ENCODE measurements around the gene ADCK1. TPM values are rescaled to one million over a fixed set of nuclear protein-coding genes. Genes with fewer than 3 reads are reported as not detected.
"Not testable (repeated sequence)": the region's sequence is repeated elsewhere in the genome, so short reads cannot be mapped to it uniquely, and the experiment has no call there.

The ADCK1 gene
- total RNA-seq, 1 experiment from 2014 or later, result 5.7 TPM

DNA sequence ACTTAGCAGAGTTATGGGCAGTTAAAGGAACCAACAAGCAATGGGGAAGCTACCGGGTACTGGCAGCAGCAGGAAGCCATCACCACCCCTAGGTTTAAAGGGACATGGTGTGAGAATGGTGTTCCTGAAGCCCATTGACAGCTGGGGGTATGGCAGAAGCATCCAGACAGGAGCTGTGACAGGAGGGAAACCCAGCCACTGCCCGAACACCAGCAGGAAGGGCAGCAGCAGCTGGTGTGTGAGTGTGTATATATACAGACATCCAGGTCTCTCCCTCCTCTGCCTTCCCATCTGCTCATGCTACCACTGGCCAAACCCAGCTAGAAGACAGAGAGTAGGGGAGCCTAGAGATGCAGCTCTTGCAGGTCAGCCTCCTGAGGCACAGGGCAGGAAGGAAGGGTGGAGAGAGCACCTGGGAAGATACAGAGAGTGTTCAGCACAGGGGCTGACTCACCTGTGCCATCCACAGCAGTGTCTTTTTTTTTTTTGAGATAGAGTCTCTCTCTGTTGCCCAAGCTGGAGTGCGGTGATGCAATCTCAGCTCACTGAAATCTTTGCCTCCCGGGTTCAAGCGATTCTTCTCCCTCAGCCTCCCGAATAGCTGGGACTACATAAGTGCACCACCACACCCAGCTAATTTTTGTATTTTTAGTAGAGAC lies 9.2 kb upstream of the ADCK1 start:
- no peak for TF ChIP-seq EZH2 (IDR thresholded peaks at IDR 0.05; ENCODE audit: low read length, unreplicated experiment)
- no peak for TF ChIP-seq EZH2phosphoT487 (IDR thresholded peaks at IDR 0.05; ENCODE audit: borderline replicate concordance, low read length)
- TF ChIP-seq, protein P1, sequence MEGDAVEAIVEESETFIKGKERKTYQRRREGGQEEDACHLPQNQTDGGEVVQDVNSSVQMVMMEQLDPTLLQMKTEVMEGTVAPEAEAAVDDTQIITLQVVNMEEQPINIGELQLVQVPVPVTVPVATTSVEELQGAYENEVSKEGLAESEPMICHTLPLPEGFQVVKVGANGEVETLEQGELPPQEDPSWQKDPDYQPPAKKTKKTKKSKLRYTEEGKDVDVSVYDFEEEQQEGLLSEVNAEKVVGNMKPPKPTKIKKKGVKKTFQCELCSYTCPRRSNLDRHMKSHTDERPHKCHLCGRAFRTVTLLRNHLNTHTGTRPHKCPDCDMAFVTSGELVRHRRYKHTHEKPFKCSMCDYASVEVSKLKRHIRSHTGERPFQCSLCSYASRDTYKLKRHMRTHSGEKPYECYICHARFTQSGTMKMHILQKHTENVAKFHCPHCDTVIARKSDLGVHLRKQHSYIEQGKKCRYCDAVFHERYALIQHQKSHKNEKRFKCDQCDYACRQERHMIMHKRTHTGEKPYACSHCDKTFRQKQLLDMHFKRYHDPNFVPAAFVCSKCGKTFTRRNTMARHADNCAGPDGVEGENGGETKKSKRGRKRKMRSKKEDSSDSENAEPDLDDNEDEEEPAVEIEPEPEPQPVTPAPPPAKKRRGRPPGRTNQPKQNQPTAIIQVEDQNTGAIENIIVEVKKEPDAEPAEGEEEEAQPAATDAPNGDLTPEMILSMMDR (conservative IDR thresholded peaks at IDR 0.05; ENCODE audit: low read depth, low read length), result no peak
- BruUV-seq (replicated peaks), result no TSS peak
- ATAC-seq, result no peak
- Histone ChIP-seq H3K27me3 (ENCODE audit: low read length) (no peaks in the 10 kb centered on the region), H3K4me1 (ENCODE audit: insufficient read depth, low read length) (peaks cover 12% of the 10 kb centered on the region), H3K79me2 (ENCODE audit: low read length) (no peaks in the 10 kb centered on the region), H3K4me3 (ENCODE audit: low read length) (no peak overlapping the region), H3K9me3 (ENCODE audit: low read length) (no peaks in the 10 kb centered on the region), H3K36me3 (ENCODE audit: low read depth, low read length) (no peaks in the 10 kb centered on the region), H3K27ac (ENCODE audit: low read length) (no peak overlapping the region), H4K20me1 (ENCODE audit: low read length) (no peaks in the 10 kb centered on the region), H3K9ac (ENCODE audit: low read length) (no peak overlapping the region), H3K9me2 (replicated peaks; ENCODE audit: low read length) (no peaks in the 10 kb centered on the region), H3F3A (ENCODE audit: low read length, unreplicated experiment) (no peaks in the 10 kb centered on the region), H3K4me2 (ENCODE audit: low read length) (no peak overlapping the region), H2AFZ (ENCODE audit: low read length) (no peak overlapping the region)
- intact Hi-C loops (cut with micrococcal nuclease), result no loop called here
- DNase-seq, result no peak
- ChIA-PET POLR2A (ENCODE audit: unreplicated experiment) (no interaction called here), CTCF (no interaction called here)

DNA sequence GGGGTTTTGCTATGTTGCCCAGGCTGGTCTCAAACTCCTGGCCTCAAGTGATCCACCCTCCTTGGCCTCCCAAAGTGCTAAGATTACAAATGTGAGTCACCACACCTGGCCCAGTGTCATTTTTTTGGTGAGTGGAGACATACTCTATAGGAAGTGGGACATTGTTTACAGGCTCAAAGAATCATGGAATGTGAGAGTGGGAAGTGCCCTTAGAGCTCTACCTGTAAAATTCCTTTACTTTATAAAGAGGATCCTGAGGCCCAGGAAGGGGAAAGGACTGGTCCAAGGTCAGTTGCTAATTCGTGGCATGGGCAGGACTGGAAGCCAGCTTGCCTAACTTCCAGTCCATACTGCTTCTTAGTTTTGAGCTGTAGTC lies 8.7 kb upstream of the ADCK1 start:
- no TSS peak for BruUV-seq (replicated peaks)
- no peaks in the 10 kb centered on the region for H3K79me2 ChIP-seq (ENCODE audit: low read length)
- H3K27me3 ChIP-seq (ENCODE audit: low read length), result no peaks in the 10 kb centered on the region
- peaks cover 12% of the 10 kb centered on the region for H3K4me1 ChIP-seq (ENCODE audit: insufficient read depth, low read length)
- no peak overlapping the region for H3K27ac ChIP-seq (ENCODE audit: low read length)
- DNase-seq, result peak; percentile 56
- TF ChIP-seq, protein P1 (conservative IDR thresholded peaks at IDR 0.05; ENCODE audit: low read depth, low read length), result no peak
- ATAC-seq, result peak; percentile 29; the same call in 1 of the 2 replicates
- 0 out of 2 replicates have a peak overlapping the region, but pooled peaks have one; percentile 19 for H3K4me2 ChIP-seq (ENCODE audit: low read length)
- H3F3A ChIP-seq (ENCODE audit: low read length, unreplicated experiment), result no peaks in the 10 kb centered on the region
- CTCF ChIA-PET, result interaction anchor here (0.6 kb wide), 1 partner anchor 11 kb away, joined by 7 read pairs; no protein-coding TSS in a partner anchor
- H3K9ac ChIP-seq (ENCODE audit: low read length), result no peak overlapping the region
- peak overlapping the region; percentile 26; the same call in 1 of the 2 replicates for H2AFZ ChIP-seq (ENCODE audit: low read length)
- no peaks in the 10 kb centered on the region for H3K9me2 ChIP-seq (replicated peaks; ENCODE audit: low read length)
- no peak overlapping the region for H3K4me3 ChIP-seq (ENCODE audit: low read length)
- H4K20me1 ChIP-seq (ENCODE audit: low read length), result no peaks in the 10 kb centered on the region
- POLR2A ChIA-PET (ENCODE audit: unreplicated experiment), result no interaction called here
- H3K9me3 ChIP-seq (ENCODE audit: low read length), result no peaks in the 10 kb centered on the region
- intact Hi-C loops (cut with micrococcal nuclease), result no loop called here
- H3K36me3 ChIP-seq (ENCODE audit: low read depth, low read length), result no peaks in the 10 kb centered on the region

DNA sequence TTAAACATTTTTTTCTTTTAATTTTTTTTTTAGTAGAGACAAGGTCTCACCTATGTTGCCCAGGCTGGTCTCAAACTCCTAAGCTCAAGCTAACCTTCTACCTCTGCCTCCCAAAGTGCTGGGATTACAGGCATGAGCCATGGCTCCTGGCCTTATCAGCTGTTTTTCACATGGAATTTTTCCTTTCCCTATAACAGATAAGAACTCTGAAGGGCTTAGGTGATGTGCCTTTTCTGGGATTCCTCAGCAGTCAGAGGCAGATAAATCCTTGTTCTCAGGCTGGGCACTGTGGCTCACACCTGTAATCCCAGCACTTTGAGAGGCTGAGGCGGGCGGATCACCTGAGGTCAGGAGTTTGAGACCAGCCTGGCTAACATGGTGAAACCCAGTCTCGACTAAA lies 6.7 kb upstream of the ADCK1 start:
- H3K4me2 ChIP-seq (ENCODE audit: low read length); CTCF ChIA-PET; H3K4me3 ChIP-seq (ENCODE audit: low read length); H3K9me2 ChIP-seq (replicated peaks; ENCODE audit: low read length); H3K27me3 ChIP-seq (ENCODE audit: low read length); H3K9me3 ChIP-seq (ENCODE audit: low read length); ATAC-seq; BruUV-seq (replicated peaks); DNase-seq; H3K36me3 ChIP-seq (ENCODE audit: low read depth, low read length); H3K9ac ChIP-seq (ENCODE audit: low read length); H3K79me2 ChIP-seq (ENCODE audit: low read length); H3F3A ChIP-seq (ENCODE audit: low read length, unreplicated experiment); intact Hi-C loops (cut with micrococcal nuclease); H2AFZ ChIP-seq (ENCODE audit: low read length); POLR2A ChIA-PET (ENCODE audit: unreplicated experiment); H4K20me1 ChIP-seq (ENCODE audit: low read length); H3K27ac ChIP-seq (ENCODE audit: low read length): not testable (repeated sequence)
- H3K4me1 ChIP-seq (ENCODE audit: insufficient read depth, low read length), result peaks cover 12% of the 10 kb centered on the region
